ENCODE data around the gene XAGE3.
"Not testable (repeated sequence)": the region's sequence is repeated elsewhere in the genome, so short reads cannot be mapped to it uniquely, and the experiment has no call there.

DNA sequence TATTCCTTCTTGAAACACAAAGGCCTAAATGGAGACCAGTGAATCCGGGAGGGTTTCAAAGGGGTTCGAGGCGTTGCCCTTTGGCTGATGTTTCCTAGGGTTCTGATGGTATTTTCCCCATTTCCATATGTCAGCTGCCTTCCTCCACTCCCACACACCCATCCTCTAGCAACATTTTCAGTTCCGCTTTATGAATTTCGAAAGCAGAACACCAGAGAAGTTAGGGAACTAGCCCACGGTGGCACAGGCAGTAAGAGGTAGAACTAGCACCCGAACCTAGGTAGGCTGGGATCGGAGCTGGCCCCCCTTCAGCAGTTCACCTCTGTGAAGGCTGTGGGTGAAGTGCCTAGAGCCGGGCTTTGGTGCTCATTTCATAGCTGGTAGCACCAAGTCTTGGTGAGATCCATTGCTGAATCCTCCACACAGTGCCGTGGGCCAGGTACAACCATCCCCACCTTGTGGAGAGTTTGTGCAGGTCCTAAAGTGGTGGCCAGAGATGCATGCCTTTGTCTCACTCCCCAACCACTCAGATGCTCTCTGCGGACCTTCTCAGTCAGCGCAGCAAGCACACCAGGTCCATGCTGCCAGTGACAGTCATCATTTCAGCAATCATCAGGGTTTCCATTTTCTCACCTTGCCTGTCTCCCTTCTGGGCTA lies 41.6 kb upstream of the XAGE3 start:
- TF ChIP-seq, protein P1, sequence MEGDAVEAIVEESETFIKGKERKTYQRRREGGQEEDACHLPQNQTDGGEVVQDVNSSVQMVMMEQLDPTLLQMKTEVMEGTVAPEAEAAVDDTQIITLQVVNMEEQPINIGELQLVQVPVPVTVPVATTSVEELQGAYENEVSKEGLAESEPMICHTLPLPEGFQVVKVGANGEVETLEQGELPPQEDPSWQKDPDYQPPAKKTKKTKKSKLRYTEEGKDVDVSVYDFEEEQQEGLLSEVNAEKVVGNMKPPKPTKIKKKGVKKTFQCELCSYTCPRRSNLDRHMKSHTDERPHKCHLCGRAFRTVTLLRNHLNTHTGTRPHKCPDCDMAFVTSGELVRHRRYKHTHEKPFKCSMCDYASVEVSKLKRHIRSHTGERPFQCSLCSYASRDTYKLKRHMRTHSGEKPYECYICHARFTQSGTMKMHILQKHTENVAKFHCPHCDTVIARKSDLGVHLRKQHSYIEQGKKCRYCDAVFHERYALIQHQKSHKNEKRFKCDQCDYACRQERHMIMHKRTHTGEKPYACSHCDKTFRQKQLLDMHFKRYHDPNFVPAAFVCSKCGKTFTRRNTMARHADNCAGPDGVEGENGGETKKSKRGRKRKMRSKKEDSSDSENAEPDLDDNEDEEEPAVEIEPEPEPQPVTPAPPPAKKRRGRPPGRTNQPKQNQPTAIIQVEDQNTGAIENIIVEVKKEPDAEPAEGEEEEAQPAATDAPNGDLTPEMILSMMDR (conservative IDR thresholded peaks at IDR 0.05 in 1 of 2, IDR thresholded peaks at IDR 0.05 in 1 of 2; ENCODE audit: low read depth in 1 of 2, low read length in 2 of 2), result not testable (repeated sequence)
- not testable (repeated sequence) for TF ChIP-seq EZH2 (IDR thresholded peaks at IDR 0.05; ENCODE audit: low read length, missing control alignments)
